Erythroblast (primary cell): Measurements from ENCODE around the gene PBX1.

Experiments used
- GATA1 ChIP-seq: IDR thresholded peaks from 2 replicates; pipeline ENCODE4 v1.6.1; 2011; ENCODE audit warnings: low read depth, mild to moderate bottlenecking, control low read depth, low read length, moderate library complexity
- POLR2A ChIP-seq: IDR thresholded peaks from 2 replicates; pipeline ENCODE4 v1.6.1; 2011; ENCODE audit warnings: mild to moderate bottlenecking, low read length

DNA sequence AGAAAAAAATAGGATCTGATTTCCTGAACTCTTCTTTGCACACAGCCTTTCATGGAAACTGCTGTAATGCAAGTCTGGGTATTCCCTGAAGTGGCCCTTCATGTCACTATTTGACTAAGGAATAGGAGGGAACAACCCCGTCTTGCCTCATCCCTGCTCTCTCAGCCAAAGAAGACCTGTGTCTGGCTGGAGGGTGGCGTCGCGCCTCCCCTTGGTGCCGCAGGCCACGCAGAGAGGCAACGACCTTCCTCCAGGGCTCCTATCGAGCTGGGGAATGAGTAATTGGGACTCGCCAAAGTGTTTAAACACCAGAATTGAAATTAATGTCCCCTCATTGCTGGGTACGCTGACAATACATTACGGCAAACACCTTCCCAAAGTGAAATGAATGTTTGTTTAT is 129.8 kb downstream of the PBX1 start:
- TF ChIP-seq POLR2A: no peak
- TF ChIP-seq GATA1: no peak
